Adrenal gland (tissue), 12 donors: ENCODE data around the gene FCMR. TPM values are rescaled to one million over a fixed set of nuclear protein-coding genes. Genes with fewer than 3 reads are reported as not detected.

ENCODE experiments used
- DNase-seq, 7 donors: peaks; one replicate each; pipeline ENCODE4 v3.0.0-alpha.2; 2019 to 2020
- H3K27ac ChIP-seq, 5 donors: fragments of 200-600 bp; sonication (generic) in 4 of 5; 1 replicate in 3 of 5; 2 replicates in 2 of 5; pipeline versions ENCODE4 v1.5.1 to v1.8.0; 2016 to 2020; ENCODE audit warnings: mild to moderate bottlenecking in 1 of 5
- H3K27me3 ChIP-seq: fragments of 200-600 bp; 2 replicates; pipeline ENCODE4 v1.8.0; 2021
- H3K36me3 ChIP-seq, 2 donors: fragments of 200-600 bp; replicated peaks in 1 of 2; 1 replicate in 1 of 2; 2 replicates in 1 of 2; pipeline versions ENCODE4 v1.5.1 to v1.8.0; 2018 to 2022
- H3K4me1 ChIP-seq, 2 donors: fragments of 200-600 bp; replicated peaks in 1 of 2; 1 replicate in 1 of 2; 2 replicates in 1 of 2; pipeline versions ENCODE4 v1.5.1 to v1.8.0; 2018 to 2021
- H3K4me3 ChIP-seq, 4 donors: fragments of 200-600 bp; sonication (generic) in 3 of 4; one replicate each; pipeline ENCODE4 v1.5.1; 2016 to 2018
- H3K9me3 ChIP-seq, 3 donors: fragments of 200-600 bp; sonication (generic) in 1 of 3; replicated peaks in 1 of 3; 1 replicate in 2 of 3; 2 replicates in 1 of 3; pipeline versions ENCODE4 v1.5.1 to v1.8.0; 2016 to 2021
- POLR2A ChIP-seq, 2 donors: fragments of 450-650 bp; IDR thresholded peaks; one replicate each; pipeline ENCODE4 v1.6.1; 2017; ENCODE audit warnings: antibody characterized with exemption in 2 of 2, mild to moderate bottlenecking in 2 of 2, moderate library complexity in 1 of 2
- WGBS, 4 donors: extraction: QIAGEN DNeasy Blood & Tissue Kit in 2 of 4; methylation state at CpG; one replicate each; pipeline versions ENCODE4 v1.1.5 to v1.1.7; 2013 to 2017; 5-methylcytosine and 5-hydroxymethylcytosine counted together
- intact Hi-C, 2 donors: fragments of 100-400 bp; cut with DNase I; formaldehyde crosslinking; loops; one replicate each; pipeline versions ENCODE4 v1.14.1 to v1.15.0; 2022 to 2023
- polyA plus RNA-seq, 3 donors: library from polyadenylated mRNA; stranded (reverse); fragments of 200-250 nt in 2 of 3; fragments of 350-450 nt in 1 of 3; fragmentation: Illumina TruSeq in 1 of 3; extraction: RNeasy Lipid Tissue Mini Kit (QIAGEN cat#74804) in 1 of 3; gene quantifications; one replicate each; pipeline ENCODE4 v1.2.3, GENCODE V29; 2013 to 2014
- total RNA-seq, 9 donors: library from RNA; depleted of rRNA in 4 of 9; stranded (reverse); fragments of >200 nt in 4 of 9; fragments of 120-200 nt in 1 of 9; fragmentation: NEBNext Ultra II Directional in 1 of 9; extraction: Animal tissue kit (Norgen Biotek cat#: 25700) in 1 of 9; gene quantifications; one replicate each; pipeline versions ENCODE4 v1.1.0 to v1.2.4, GENCODE V29; 2013 to 2023
- TF ChIP-seq, protein P1 (sequence below), 6 experiments: fragments of 450-650 bp in 4 of 6; fragments of 200-600 bp in 2 of 6; sonication (generic) in 1 of 6; IDR thresholded peaks; 1 replicate in 5 of 6; 2 replicates in 1 of 6; pipeline versions ENCODE4 v1.5.1 to v1.8.0; 2016 to 2021; ENCODE audit warnings: antibody characterized with exemption in 6 of 6, mild to moderate bottlenecking in 2 of 6, moderate library complexity in 1 of 6
- donor health status: healthy with polysubstance abuse.
- donor health status: Bipolar disorder and iron deficiency.
- donor health status: DM: yes; HTN: yes; CAD: no.
- donor health status: DM: no; HTN: no; CAD: no.
- donor health status: DM: no; HTN: no; CAD: no.
- donor health status: DM: yes; HTN: yes; CAD: no.

FCMR gene
- total and polyA plus RNA-seq, 12 donors = 0.27 to 3.0 (median 1.2) TPM; not detected in 1

DNA sequence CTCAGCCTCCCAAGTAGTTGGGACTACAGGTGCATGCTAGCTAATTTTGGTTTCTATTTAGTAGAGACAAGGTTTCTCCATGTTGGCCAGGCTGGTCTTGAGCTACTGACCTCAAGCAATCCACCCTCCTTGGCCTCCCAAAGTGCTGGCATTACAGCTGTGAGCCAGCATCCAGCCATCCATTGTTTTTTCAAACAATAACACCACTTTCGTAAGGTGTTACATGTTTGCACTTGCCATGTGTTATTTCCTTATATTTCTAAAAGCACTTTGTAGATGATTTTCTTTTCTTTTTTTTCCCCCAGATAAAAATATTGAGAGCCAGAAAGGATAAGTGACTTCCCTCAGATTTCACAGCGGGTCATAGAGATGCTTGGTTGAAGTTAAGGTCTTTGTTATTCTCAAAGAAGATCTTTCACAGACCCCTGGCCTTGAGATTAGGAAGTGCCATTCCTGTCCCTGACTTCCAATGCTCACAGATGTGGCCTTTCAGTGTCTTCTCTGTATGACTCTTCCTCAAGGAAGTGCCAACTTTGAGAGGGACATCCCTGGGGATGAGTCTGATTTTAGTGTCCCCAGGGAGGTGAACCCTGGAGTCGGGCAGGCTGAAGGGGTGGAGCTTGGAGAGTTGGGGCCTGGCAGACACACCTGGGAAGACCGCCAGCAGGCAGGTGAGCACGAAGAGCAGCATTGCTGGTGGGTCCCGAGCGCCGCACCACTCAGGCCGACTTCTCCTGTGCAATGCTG, 18.3 kb upstream of the FCMR start:
- WGBS, 4 donors = 86 to 89% (median 88%) methylated on average over 9 of the region's 9 CpGs
- intact Hi-C loops = no loop called here
- no peak overlapping the region for H3K27ac ChIP-seq
- DNase-seq = no peak
- no peaks in the 10 kb centered on the region for H3K36me3 ChIP-seq
- no peaks in the 10 kb centered on the region for H3K4me1 ChIP-seq
- no peaks in the 10 kb centered on the region for H3K27me3 ChIP-seq
- TF ChIP-seq POLR2A (IDR thresholded peaks at IDR 0.05) = no peak
- TF ChIP-seq, protein P1, sequence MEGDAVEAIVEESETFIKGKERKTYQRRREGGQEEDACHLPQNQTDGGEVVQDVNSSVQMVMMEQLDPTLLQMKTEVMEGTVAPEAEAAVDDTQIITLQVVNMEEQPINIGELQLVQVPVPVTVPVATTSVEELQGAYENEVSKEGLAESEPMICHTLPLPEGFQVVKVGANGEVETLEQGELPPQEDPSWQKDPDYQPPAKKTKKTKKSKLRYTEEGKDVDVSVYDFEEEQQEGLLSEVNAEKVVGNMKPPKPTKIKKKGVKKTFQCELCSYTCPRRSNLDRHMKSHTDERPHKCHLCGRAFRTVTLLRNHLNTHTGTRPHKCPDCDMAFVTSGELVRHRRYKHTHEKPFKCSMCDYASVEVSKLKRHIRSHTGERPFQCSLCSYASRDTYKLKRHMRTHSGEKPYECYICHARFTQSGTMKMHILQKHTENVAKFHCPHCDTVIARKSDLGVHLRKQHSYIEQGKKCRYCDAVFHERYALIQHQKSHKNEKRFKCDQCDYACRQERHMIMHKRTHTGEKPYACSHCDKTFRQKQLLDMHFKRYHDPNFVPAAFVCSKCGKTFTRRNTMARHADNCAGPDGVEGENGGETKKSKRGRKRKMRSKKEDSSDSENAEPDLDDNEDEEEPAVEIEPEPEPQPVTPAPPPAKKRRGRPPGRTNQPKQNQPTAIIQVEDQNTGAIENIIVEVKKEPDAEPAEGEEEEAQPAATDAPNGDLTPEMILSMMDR (IDR thresholded peaks at IDR 0.05) = no peak
- no peak overlapping the region for H3K4me3 ChIP-seq
- H3K9me3 ChIP-seq = no peaks in the 10 kb centered on the region

DNA sequence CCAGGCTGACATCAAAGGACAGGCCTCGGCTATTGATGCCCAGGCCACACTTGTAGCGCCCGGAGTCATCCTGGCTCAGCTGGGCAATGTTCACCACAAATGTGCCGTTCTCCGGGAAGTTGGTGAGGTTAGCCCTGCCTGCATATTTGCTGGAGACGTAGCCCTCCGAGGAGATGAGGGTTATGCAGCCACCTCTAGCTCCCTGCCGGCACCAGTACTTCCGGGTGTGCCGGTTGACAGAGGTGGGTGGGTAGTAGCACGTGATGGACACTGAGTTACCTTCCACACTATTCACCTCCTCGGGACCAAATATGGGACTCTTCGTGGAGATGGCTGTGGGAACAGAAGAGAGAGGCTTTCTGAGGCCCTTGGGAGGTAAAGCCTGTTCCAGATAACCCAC, 17.4 kb upstream of the FCMR start:
- H3K27me3 ChIP-seq = no peaks in the 10 kb centered on the region
- H3K27ac ChIP-seq = no peak overlapping the region
- intact Hi-C loops = no loop called here
- no peak overlapping the region for H3K4me3 ChIP-seq
- DNase-seq = no peak
- H3K36me3 ChIP-seq = no peaks in the 10 kb centered on the region
- no peaks in the 10 kb centered on the region for H3K4me1 ChIP-seq
- no peak for TF ChIP-seq POLR2A (IDR thresholded peaks at IDR 0.05)
- TF ChIP-seq, protein P1 (IDR thresholded peaks at IDR 0.05) = no peak
- 89 to 92% (median 90%) methylated on average over 11 to 13 of the region's 13 CpGs for WGBS, 4 donors
- H3K9me3 ChIP-seq = no peaks in the 10 kb centered on the region

DNA sequence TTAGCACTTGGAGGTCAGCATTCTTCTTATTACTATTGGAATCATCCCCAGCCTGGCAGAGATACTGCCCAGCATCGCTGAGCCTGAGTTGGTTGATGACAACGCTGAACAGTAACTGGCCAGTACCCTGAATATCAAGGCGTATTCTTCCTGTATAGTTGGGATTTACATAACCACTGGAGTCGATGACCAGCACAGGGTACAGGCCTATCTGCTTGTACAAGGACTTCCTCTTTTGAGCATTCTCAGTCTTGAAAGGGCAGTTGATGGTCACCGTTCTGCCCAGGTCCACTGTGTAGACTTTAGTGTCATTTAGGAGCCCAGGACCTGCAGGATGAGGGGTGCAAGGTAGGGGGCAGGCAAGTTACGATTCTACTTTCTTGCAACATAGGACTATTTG, 15.7 kb upstream of the FCMR start:
- intact Hi-C loops = no loop called here

DNA sequence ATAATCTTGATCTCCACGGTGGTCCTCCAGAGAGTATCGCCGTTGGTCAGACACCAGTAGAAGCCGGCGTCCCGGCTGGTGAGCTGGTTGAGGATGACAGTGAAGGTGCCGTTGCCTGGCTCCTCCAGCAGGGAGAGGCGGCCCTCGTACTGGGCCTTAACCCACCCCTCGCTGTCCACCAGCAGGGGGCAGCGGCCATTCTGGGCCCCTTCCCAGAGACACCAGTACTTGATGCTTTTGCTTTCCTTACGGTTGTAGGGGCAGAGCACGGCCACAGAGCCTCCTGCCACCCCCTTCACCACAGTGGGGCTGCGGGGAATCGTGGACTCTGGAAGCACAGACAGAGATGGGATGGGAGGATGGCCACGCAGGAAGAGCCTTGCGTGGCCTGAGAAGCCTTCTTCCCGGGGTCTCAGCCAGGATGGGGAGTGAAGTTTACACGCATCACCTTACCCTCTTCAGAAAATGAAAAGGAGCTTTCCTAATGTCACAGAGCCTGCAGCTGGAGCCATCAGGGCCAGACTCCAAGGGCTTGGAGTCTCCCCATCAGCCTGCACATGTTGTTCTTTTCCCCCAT, 13.8 kb upstream of the FCMR start:
- H3K9me3 ChIP-seq = no peaks in the 10 kb centered on the region
- intact Hi-C loops = no loop called here
- peak in 2 of 7 donors; percentile 33 to 42 for DNase-seq
- no peak overlapping the region for H3K4me3 ChIP-seq
- TF ChIP-seq, protein P1 (IDR thresholded peaks at IDR 0.05) = peak in 5 of 6 experiments; percentile 22 to 54 (median 40)
- no peak for TF ChIP-seq POLR2A (IDR thresholded peaks at IDR 0.05)
- H3K36me3 ChIP-seq = no peaks in the 10 kb centered on the region
- no peak overlapping the region for H3K27ac ChIP-seq
- 75 to 83% (median 80%) methylated on average over 12 to 19 of the region's 19 CpGs for WGBS, 4 donors
- H3K27me3 ChIP-seq = no peaks in the 10 kb centered on the region
- H3K4me1 ChIP-seq = no peaks in the 10 kb centered on the region

More for the DNA sequence above, 15.7 kb upstream of the FCMR start:
- DNase-seq = no peak
- Histone ChIP-seq H3K9me3 (no peaks in the 10 kb centered on the region), H3K36me3 (no peaks in the 10 kb centered on the region), H3K27ac (no peak overlapping the region), H3K4me1 (no peaks in the 10 kb centered on the region), H3K4me3 (no peak overlapping the region), H3K27me3 (no peaks in the 10 kb centered on the region)
- 80 to 92% (median 85%) methylated on average over 6 of the region's 6 CpGs for WGBS, 4 donors
- no peak for TF ChIP-seq POLR2A (IDR thresholded peaks at IDR 0.05)
- TF ChIP-seq, protein P1 (IDR thresholded peaks at IDR 0.05) = no peak
